Prostate gland (tissue), 2 donors: ENCODE measurements around the gene AUTS2. TPM values are rescaled to one million over a fixed set of nuclear protein-coding genes. Genes with fewer than 3 reads are reported as not detected.
"Not testable (repeated sequence)": the region's sequence is repeated elsewhere in the genome, so short reads cannot be mapped to it uniquely, and the experiment has no call there.

Experiments
- DNase-seq: peaks from one replicate; pipeline ENCODE4 v3.0.0-alpha.2; 2019; ENCODE audit warnings: low spot score
- H3K27ac ChIP-seq, 2 donors: fragments of 200-600 bp; sonication (generic); 2 replicates each; pipeline ENCODE4 v1.5.1; 2017 to 2019
- H3K27me3 ChIP-seq: fragments of 200-600 bp; sonication (generic); replicated peaks from 2 replicates; pipeline ENCODE4 v1.5.1; 2019; ENCODE audit not compliant: insufficient read depth
- H3K36me3 ChIP-seq, 2 donors: fragments of 200-600 bp; sonication (generic); 1 replicate in 1 of 2; 2 replicates in 1 of 2; pipeline versions ENCODE4 v1.5.1 to v1.8.1; 2017 to 2019
- H3K4me1 ChIP-seq: fragments of 200-600 bp; sonication (generic); replicated peaks from 2 replicates; pipeline ENCODE4 v1.5.1; 2019
- H3K4me3 ChIP-seq, 2 donors: fragments of 200-600 bp; sonication (generic); 2 replicates each; pipeline ENCODE4 v1.5.1; 2017 to 2019
- H3K9me3 ChIP-seq: fragments of 200-600 bp; sonication (generic); 2 replicates; pipeline ENCODE4 v1.5.1; 2017
- CTCF ChIP-seq, 4 experiments: fragments of 200-600 bp in 2 of 4; fragments of 450-650 bp in 2 of 4; sonication (generic) in 2 of 4; IDR thresholded peaks; 1 replicate in 3 of 4; 2 replicates in 1 of 4; pipeline ENCODE4 v1.5.1; 2016 to 2019; ENCODE audit warnings: antibody characterized with exemption in 4 of 4, mild to moderate bottlenecking in 2 of 4, moderate library complexity in 2 of 4
- POLR2A ChIP-seq: fragments of 450-650 bp; IDR thresholded peaks from one replicate; pipeline ENCODE4 v1.6.1; 2016; ENCODE audit warnings: antibody characterized with exemption, mild to moderate bottlenecking
- POLR2AphosphoS5 ChIP-seq: sonication (generic); formaldehyde crosslinking; IDR thresholded peaks from one replicate; pipeline ENCODE4 v1.6.1; 2017; ENCODE audit warnings: antibody characterized with exemption
- WGBS: methylation state at CpG from one replicate; pipeline ENCODE4 v1.1.5; 2018; 5-methylcytosine and 5-hydroxymethylcytosine counted together
- intact Hi-C: fragments of 100-400 bp; cut with DNase I; formaldehyde crosslinking; loops from one replicate; pipeline ENCODE4 v1.14.2; 2022
- total RNA-seq, 2 donors: library from RNA; depleted of rRNA; stranded (reverse); fragments of >200 nt; gene quantifications; one replicate each; pipeline ENCODE4 v1.1.0, GENCODE V29; 2016

The AUTS2 gene
- total RNA-seq, 2 donors from 2014 or later: 25.0 to 55.2 TPM

- H3K4me3 ChIP-seq: no peak overlapping the region
- TF ChIP-seq CTCF (IDR thresholded peaks at IDR 0.05) (no peak), POLR2AphosphoS5 (peak; percentile 73), POLR2A (no peak)
- peak; percentile 50 for DNase-seq
- no peak overlapping the region for H3K27ac ChIP-seq
- intact Hi-C loops: loop anchor here (10.0 kb wide), 1 partner anchor 187 kb away; the partner anchor contains the start of gene AUTS2
- no peaks in the 10 kb centered on the region for H3K27me3 ChIP-seq
- H3K9me3 ChIP-seq: no peaks in the 10 kb centered on the region
- H3K4me1 ChIP-seq: no peaks in the 10 kb centered on the region
- H3K36me3 ChIP-seq: no peaks in the 10 kb centered on the region
- WGBS: 21% methylated on average over 3 of the region's 3 CpGs
Measured at GRCh38 chr7:69781412-69781846, 183.2 kb downstream of the AUTS2 start.

DNA sequence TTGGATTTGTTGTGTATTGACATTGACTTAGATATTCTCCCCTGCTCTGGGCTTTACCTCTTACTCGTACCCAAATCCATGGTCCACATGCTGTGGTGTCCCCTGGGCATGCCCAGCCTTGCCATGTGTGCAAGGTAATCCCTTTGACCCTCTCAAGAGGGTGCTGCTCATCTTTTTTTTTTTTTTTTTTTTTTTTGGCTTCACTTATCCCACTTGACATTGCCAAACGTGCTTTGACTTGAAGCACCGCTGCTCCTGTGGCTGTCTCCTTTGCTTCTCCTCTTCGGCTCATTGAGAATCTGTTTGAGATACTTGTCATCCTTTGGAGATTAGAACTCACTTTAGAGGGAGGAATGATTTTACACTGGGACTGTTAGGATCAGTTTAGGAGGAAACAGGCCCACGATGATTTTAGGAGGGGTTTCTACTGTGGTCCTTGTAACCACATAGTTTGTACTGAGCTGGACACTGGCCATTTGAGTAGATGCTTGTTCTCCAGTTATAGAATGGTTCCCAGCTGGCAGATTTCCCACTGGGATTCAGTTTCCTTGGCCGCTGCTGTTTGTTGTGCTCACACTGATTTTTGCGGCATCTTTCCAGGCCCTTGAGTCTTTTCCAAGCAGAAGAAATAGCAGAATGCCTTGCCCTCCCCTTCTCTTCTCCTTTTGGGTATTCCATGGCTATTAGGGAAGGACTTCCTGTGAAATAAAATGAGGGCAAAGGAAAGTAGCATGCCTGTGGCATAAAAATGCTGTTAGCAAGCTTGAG is 184.8 kb downstream of the AUTS2 start:
- Histone ChIP-seq H3K27ac (no peak overlapping the region), H3K9me3 (no peaks in the 10 kb centered on the region), H3K4me3 (no peak overlapping the region), H3K27me3 (no peaks in the 10 kb centered on the region), H3K36me3 (no peaks in the 10 kb centered on the region), H3K4me1 (no peaks in the 10 kb centered on the region)
- intact Hi-C loops: loop anchor here (10.0 kb wide), 1 partner anchor 188 kb away; the partner anchor contains the start of gene AUTS2
- WGBS: 25% methylated on average over 7 of the region's 7 CpGs
- peak; percentile 33 for DNase-seq
- no peak for TF ChIP-seq POLR2AphosphoS5
- no peak for TF ChIP-seq POLR2A

DNA sequence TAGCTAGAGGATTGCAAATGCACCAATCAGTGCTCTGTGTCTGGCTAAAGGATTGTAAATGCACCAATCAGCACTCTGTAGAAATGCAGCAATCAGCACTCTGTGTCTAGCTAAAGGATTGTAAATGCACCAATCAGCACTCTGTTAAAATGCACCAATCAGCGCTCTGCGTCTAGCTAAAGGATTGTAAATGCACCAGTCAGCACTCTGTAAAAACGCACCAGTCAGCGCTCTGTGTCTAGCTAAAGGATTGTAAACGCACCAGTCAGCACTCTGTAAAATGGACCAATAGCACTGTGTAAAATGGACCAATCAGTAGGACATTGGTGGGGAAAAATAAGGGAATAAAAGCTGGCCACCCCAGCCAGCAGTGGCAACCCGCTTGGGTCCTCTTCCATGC is 187.9 kb downstream of the AUTS2 start:
- H3K27me3 ChIP-seq, H3K9me3 ChIP-seq, H3K4me3 ChIP-seq, H3K4me1 ChIP-seq, H3K36me3 ChIP-seq, DNase-seq, H3K27ac ChIP-seq: not testable (repeated sequence)
- 96% methylated on average over 6 of the region's 6 CpGs for WGBS
- intact Hi-C loops: loop anchor here (10.0 kb wide), 1 partner anchor 191 kb away; the partner anchor contains the start of gene AUTS2

DNA sequence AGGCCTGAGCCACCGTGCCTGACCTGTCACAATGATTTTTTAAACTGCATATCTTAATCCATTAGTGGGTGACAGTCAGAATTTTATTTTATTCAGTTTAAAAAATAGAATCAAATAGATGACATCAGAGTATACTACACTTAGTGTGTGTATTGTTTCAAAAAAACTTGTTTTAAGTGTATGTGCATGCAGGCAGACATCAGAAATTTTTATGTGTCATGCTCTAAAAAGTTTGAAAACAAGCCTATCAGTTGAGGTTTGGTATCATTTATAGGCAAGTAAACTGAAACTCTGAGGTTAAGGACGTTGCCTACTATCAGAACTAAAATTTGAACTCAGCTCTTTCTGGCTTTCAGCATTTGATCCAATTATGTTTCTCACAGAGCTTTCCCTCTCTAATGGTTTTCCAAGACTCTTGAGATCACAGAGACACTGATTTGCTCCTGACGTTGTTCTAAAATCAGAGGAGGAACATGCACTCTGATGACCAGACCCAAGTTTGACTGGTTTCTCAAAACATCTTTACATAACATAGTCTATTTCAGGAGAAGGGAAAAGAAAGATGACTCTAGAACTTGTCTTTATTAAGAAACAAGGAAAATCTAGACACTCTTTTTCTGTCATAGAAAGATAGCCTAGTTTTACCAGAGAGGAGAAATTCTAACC is 188.6 kb downstream of the AUTS2 start:
- intact Hi-C loops: loop anchor here (10.0 kb wide), 1 partner anchor 192 kb away; the partner anchor contains the start of gene AUTS2
- 91% methylated on average over 3 of the region's 3 CpGs for WGBS

DNA sequence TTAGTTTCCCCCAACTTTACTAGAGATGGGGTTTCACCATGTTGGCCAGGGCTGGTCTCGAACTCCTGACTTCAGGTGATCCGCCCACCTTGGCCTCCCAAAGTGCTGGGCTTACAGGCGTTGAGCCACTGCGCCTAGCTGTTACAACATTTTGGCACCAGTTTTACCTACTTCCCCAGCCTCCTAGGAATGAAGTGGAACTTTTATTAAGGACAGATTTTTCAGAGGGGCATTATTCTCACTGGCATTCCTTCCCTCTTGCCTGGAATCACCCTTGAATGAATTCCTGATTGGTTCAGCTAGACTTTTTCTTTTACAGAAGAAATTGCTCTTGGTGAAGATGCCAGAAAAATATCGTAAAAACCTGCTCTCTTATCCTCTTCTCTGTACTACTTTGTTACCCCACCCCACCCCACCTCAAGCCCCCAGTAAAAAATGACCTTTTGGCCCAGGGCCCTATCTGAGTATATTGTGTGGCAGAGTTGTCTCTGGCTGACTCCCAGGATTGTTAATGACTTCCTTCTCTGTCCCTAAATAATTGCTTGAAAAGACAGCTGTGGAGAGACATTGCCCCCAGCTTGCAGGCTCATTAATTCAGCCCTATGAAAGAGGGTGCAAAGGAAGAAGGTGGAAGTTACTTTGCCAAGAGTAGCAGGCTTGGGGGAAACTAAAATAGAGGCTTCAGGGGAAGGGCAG is 189.6 kb downstream of the AUTS2 start:
- TF ChIP-seq POLR2A: no peak
- TF ChIP-seq POLR2AphosphoS5: no peak
- TF ChIP-seq CTCF (IDR thresholded peaks at IDR 0.05): no peak
- intact Hi-C loops: loop anchor here (10.0 kb wide), 1 partner anchor 193 kb away; the partner anchor contains the start of gene AUTS2
- Histone ChIP-seq H3K4me3 (no peak overlapping the region), H3K36me3 (no peaks in the 10 kb centered on the region), H3K27me3 (no peaks in the 10 kb centered on the region), H3K27ac (no peak overlapping the region), H3K9me3 (no peaks in the 10 kb centered on the region), H3K4me1 (no peaks in the 10 kb centered on the region)
- WGBS: 72% methylated on average over 5 of the region's 5 CpGs
- DNase-seq: no peak

More for the DNA sequence above, 188.6 kb downstream of the AUTS2 start:
- Histone ChIP-seq H3K4me3 (no peak overlapping the region), H3K9me3 (no peaks in the 10 kb centered on the region), H3K4me1 (no peaks in the 10 kb centered on the region), H3K36me3 (no peaks in the 10 kb centered on the region), H3K27ac (no peak overlapping the region), H3K27me3 (no peaks in the 10 kb centered on the region)
- no peak for DNase-seq
- TF ChIP-seq POLR2A (no peak), CTCF (IDR thresholded peaks at IDR 0.05) (no peak), POLR2AphosphoS5 (no peak)
